HuH-7 (cell line): ENCODE results near the gene PRR15L.
"Not testable (repeated sequence)": the region's sequence is repeated elsewhere in the genome, so short reads cannot be mapped to it uniquely, and the experiment has no call there.

ENCODE experiments used
- DNase-seq: peaks from one replicate; pipeline ENCODE4 v3.0.0; 2011; ENCODE audit warnings: low spot score

Gene PRR15L

DNA sequence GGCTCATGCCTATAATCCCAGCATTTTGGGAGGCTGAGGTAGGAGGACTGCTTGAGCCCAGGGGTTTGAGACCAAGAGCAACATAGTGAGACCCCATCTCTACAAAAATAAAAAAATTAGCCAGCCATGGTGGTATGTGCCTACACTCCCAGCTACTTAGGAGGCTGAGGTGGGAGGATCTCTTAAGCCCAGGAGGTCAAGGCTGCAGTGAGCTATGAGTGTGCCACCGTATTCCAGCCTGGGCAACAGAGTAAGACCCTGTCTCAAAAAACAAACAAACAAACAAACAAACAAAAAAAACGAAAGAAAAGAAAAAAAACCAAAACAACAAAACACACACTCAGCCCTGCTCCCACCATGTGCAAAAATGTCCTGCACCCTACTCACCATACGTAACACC is 22.2 kb downstream of the PRR15L start:
- not testable (repeated sequence) for DNase-seq

DNA sequence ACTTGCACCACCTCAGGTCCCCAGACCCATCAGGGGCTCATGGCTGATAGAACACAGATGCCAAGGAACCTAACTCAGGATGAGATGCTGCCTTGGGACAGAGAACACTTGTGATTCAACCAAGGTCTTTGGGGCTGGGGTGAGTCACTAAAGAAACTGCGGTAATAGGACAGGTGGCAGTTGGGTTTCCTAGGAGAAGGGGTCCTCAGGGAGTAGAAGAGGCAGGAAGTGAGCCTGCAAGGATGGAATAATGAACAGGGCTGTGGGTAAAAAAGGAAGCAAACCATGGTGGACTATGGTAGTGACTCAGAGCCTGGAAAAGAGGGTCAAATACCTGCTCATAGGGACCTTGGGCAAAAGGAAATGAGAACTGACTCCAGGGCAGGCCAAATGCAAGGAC is 22.8 kb downstream of the PRR15L start:
- no peak for DNase-seq

DNA sequence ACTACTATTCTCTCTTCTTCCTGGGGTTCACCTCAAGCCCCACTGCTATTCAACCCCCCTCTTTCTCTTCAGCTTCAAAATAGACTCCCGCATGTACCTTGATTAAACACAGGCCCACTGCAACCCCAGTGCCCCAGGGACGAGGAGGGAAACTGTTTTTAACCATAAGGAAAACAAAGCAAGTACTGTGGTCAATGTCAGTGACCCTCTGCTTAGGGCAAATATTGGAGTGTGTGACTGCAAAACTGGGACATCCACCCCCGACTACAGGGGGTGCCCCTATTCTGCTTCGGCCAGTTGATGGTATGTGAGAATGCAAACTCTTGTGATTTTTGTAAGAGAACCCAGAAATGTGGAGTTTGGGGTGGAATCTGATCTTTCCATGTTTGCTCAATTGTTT is 25.8 kb downstream of the PRR15L start:
- no peak for DNase-seq

DNA sequence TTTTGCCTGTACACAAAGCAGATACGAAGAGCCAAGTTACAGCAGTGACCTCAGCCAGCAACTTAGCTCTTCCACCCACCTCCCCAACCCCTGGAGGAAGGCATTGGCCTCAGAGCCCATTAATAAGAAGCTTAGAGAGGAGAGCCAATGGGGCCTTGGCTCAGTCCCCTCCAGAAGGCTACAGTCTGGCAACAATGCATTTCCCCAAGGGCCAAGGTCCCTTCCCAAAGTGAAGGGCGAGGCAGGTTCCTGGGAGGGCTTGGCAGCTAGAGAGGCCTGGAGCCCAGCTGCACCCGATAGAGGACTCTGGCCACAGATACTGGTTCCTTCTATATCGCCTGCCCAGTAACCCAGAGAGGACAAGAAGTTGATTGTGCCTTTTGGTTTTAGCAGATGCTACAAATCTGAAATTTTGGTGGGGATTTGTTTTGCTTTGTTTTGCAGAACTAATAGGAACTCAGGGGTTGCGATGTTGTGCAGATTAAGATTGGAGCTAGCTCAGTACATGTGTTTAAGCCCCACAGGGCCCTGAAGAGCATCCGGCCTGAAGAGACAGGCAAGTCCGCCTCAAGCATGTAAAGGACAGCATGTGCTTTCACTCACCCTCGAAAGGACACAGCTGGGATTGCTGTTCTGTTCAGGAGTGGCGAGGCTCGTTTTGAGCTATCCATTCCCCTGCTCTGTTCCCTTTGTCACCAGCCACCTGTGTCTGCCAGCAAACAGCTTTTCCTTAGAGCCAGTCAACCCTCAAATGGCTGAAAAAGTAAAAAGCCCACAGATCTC is 28.3 kb downstream of the PRR15L start:
- no peak for DNase-seq

DNA sequence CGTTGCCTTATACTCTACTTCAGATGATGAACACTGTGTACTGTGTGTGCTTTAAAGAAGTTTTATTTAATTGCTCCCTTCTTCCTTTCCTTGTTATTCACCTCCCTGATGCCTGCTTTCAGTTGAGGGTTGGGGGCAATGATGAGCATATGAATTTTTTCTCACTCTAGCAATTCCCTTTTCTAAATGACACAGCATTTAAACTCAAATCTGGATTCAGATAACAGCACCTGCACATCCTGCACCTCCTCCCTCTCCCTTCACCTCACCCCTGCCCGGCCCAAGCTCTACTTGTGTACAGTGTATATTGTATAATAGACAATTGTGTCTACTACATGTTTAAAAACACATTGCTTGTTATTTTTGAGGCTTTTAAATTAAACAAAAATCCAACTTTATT is 29.3 kb downstream of the PRR15L start:
- DNase-seq, result no peak

DNA sequence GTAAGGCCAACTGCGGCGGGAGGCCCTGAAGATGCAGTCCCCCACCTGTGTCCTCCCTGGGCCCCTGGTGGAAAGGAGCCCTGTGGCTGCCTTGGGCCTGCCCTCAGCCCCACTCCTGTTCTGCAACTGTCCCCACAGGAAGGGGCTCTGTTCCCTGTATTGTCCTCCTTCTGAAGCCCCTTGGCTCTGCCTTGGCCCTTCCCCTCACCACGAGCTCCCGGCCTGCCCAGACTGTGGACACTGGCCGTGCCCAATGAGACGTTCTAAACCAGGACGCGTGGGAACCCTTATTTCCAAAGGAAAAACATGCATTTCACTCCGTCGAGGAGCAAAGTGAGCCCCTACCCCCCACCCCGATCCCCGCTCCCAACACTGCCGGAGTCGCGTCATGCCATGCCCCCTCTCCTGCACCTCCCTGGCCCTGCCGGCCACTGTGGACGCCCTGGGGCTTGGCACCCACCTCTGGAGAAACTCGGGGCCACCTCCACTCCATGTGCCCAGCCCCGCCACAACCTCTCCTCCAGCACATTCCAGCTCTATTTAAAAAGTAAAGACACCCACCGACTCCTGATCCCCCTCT is 29.8 kb downstream of the PRR15L start:
- no peak for DNase-seq

DNA sequence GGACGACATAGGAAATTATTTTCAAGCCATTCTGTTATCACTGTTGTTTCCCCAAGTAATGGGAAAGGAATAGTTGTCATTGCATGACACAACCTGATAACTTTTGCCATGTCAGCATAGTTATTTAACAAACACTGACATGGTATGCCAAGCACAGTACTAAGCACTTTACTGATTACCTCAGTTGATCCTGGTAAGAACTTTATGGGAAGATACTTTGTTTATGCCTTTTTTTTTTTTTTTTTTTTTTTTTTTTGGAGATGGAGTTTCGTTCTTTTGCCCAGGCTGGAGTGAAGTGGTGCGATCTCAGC is 32.0 kb downstream of the PRR15L start:
- DNase-seq, result no peak

DNA sequence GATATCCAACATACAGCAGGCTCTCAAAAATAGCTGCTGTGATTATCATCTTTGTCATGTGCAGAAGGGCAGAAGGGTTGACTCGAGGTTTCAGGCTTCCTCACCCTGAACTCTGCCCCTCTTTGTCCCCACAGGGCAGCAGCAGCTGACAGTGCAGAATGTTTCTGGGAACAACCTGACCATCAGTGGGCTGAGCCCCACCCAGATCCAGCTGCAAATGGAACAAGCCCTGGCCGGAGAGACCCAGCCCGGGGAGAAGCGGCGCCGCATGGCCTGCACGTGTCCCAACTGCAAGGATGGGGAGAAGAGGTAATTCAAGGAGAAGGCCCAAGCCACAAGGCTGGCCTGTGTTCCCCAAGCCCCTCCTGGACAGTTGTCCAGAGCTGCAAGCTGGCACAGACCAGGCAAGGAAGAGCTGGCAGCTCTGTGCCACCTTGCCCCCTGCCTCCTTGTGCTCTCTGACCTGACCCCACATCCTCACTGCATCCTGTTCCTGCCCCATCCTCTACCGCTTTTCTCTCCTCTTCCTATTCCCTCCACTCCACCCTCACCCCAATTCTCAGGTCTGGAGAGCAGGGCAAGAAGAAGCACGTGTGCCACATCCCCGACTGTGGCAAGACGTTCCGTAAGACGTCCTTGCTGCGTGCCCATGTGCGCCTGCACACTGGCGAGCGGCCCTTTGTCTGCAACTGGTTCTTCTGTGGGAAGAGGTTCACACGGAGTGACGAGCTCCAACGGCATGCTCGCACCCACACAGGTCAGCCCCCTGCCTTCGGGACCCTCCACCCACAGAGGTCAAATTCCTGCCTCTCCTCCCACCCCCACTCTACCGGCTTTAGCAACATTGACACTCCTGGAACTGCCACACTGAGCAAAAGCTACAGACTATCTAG is 32.7 kb downstream of the PRR15L start:
- no peak for DNase-seq

DNA sequence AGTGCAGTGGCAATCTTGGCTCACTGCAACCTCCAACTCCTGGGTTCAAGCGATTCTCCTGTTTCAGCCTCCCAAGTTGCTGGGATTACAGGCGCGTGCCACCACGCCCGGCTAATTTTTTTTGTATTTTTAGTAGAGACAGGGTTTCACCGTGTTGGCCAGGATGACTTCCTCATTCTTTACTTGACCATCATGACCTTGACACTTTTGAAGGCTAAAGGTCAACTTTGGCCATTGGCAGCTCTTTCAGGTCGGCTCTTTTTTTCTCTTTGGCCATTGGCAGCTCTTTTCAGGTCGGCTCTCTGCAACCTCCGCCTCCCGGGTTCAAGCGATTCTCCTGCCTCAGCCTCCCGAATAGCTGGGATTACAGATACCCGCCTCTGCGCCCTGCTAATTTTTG is 37.8 kb downstream of the PRR15L start:
- DNase-seq, result not testable (repeated sequence)

DNA sequence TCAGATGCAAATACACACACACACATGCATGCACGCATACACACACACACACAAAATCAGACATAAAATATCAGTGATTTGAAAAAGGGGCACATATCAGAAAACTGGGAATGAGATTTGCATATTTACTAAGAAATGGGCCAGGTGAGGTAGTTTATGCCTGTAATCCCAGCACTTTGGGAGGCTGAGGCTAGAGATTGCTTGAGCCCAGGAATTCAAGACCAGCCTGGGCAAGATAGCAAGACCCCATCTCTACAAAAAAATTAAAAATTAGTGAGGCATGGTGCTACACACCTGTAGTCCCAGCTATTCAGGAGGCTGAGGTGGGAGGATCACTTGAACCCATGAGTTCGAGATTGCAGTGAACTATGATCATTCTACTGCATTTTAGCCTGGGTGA is 38.7 kb downstream of the PRR15L start:
- DNase-seq, result no peak

DNA sequence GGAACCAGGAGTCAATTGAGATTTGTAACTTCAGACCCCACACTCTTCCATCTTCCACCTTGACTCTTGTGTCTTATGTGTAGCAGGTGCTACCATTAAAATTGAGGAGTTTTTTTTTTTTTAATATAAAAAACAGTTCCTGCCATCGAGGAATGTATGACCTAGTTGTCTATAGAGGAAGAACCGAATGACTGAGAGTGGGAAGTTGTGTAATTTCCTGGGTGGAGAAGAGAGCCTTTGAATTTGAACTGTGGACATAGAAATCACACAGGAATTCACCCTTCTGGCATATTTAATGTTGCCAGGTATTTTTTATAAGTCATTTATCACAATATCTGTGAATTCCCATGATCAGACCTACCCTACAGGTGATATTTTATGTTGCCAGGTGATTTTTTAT is 39.7 kb downstream of the PRR15L start:
- no peak for DNase-seq

DNA sequence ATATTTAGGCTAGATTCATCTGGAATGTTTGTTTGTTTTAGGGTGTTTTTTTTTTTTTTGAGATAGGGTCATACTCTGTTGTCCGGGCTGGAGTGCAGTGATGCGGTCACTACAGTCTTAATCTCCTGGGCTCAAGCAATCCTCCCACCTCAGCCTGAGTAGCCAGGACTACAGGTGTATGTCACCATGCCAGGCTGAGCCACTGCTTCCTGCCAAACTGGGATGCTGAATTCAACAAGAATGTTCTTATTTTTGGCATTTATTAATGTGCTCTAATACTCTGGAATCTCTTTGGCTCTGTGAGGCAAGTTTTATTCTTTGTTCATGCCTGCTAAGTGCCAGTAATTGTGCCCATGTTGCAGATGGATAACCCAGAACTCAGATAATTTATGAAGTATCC is 40.1 kb downstream of the PRR15L start:
- DNase-seq, result no peak

DNA sequence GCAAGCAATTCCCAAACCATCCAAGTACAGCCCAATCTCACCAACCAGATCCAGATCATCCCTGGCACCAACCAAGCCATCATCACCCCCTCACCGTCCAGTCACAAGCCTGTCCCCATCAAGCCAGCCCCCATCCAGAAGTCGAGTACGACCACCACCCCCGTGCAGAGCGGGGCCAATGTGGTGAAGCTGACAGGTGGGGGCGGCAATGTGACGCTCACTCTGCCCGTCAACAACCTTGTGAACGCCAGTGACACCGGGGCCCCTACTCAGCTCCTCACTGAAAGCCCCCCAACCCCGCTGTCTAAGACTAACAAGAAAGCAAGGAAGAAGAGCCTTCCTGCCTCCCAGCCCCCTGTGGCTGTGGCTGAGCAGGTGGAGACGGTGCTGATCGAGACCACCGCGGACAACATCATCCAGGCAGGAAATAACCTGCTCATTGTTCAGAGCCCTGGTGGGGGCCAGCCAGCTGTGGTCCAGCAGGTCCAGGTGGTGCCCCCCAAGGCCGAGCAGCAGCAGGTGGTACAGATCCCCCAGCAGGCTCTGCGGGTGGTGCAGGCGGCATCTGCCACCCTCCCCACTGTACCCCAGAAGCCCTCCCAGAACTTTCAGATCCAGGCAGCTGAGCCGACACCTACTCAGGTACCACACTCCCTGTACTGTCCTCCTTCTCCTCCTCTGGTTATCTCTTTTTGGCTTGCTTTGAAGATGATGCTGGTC is 41.0 kb downstream of the PRR15L start:
- no peak for DNase-seq

DNA sequence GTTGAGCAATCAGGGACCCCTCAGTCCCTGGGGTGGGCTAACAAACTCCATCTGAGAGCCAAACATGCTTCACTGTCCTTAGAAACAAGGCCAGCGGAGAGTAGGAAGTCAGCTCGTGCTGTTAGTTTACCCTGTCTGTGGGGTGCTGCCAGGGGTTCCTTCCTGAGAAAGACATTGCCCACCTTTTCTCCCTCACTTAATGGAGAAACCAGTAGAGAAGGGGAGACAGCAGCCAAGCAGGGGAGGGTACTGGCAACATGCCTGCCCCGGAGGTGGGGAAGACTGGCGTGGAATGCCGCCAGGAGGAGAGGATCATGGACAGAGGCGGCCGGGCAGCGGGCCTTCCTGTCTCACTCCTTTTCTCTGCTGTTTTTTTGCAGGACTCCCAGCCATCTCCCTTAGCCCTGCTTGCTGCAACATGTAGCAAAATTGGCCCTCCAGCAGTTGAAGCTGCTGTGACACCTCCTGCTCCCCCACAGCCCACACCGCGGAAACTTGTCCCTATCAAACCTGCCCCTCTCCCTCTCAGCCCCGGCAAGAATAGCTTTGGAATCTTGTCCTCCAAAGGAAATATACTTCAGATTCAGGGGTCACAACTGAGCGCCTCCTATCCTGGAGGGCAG is 41.8 kb downstream of the PRR15L start:
- DNase-seq, result no peak

DNA sequence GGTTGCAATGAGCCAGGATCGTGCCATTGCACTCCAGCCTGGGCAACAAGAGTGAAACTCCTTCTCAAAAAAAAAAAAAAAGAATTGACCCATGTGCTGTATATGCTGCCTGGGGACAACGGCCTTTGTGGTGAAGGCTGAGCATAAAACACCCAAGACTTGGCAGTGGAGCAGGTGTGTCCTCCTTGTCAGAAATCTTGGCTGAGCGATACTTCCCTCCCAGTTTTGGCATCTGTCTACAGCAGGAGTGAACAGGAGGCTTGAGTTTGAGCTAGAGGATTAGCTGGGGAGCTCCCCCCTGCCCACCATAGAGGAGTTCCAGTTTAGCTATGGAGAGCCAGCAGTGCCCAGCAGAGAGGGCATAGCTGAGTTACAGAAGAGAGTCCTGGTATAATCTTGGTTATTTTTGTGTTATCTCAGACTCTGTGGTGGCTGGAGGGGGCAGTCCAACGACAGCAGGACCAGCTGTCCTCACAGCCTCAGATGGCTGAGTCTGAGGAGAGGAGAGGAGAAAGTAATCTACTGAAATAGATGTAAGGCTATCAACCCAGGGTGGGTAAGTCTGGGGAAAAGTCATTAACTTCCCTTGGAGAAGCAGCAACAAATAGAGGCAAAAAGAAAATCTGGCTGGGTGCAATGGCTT is 43.3 kb downstream of the PRR15L start:
- no peak for DNase-seq

DNA sequence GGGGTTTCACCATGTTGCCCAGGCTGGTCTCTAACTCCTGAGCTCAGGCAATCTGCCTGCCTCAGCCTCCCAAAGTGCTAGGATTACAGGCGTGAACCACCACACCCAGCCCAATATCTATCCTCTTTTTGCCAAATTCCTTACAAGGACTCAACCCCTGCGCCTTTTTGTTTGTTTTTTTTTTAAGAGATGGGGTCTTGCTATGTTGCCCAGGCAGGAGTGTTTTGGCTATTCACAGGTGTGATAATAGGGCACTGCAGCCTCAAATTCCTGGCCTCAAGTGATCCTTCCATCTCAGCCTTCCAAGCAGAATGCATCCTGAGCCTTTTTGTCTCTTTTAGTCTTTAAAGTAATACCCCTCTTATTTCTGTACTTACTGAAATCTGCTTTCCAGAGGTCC is 44.6 kb downstream of the PRR15L start:
- DNase-seq, result no peak

DNA sequence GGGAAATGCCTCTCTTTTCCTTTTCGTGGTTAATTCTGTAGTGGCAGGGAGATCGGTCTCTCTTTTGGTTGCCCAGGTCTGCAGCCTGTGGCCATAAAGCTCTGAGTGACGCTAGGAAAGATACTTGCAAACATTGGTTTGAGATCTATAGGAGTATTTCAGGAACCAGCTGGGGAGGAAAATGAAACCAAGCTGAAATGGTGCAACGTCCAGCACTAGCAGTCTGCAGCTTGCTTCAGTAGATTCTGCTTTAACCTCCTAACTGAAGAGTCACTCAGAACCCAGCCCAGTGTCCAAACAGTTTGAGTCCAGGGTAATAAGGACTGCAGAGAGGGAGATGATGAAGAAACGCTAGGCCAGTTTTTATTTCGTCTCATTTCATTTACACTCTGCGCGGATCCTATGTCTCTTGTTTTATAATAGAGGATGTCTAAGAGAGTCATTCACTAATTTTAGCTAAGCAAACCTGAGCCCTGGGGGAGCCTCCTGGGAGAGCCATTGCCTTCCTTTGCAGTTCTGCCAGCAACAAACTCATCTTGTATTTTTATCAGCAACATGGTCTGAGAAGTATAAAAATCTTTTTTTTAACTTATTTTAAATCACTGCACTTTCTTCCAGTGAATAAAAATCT is 49.6 kb downstream of the PRR15L start:
- DNase-seq, result no peak

DNA sequence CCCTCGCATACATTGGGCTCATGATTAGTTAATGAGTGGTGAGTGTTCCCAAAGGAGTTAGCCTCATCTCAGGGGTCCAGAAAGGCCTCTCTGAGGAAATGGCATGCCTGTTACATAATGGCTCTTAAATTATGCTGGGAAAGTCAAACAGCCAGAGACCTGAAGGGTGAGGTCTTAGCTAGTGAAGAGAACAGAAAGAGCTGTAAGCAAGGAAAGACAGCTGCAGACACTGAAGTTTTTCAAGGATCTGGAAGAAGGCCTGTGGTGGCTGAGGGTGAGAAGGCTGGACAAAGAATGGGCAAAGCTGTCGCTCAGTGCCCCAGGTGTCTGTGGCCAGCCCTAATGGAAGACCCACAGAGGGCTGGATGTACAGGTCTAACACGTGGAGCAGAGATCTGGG is 51.2 kb downstream of the PRR15L start:
- no peak for DNase-seq

DNA sequence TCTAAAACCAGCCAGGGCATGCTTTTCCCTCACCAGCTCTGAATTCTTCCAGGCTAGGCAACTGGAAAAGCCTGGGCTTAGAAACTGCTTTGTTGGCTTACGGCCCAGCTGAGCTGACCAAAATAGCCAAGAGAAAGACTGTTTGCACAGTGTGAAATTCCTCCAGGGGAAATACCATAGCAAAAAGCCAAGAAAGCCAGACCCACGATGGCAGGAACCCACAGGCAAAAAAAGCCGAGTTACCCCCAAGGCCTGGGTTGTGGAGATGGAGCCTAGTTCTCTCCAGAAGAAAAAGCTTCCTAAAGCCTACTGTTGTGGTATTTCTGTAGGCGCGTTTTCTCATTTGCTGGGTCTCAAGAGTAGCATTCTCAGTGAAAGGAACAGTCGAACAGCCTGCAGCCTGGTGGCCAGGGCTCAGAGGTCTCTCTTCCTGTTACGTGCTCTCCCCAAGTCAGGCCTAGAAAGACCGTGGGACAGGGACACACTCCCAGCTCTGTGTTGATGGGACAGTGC is 52.4 kb downstream of the PRR15L start:
- no peak for DNase-seq

DNA sequence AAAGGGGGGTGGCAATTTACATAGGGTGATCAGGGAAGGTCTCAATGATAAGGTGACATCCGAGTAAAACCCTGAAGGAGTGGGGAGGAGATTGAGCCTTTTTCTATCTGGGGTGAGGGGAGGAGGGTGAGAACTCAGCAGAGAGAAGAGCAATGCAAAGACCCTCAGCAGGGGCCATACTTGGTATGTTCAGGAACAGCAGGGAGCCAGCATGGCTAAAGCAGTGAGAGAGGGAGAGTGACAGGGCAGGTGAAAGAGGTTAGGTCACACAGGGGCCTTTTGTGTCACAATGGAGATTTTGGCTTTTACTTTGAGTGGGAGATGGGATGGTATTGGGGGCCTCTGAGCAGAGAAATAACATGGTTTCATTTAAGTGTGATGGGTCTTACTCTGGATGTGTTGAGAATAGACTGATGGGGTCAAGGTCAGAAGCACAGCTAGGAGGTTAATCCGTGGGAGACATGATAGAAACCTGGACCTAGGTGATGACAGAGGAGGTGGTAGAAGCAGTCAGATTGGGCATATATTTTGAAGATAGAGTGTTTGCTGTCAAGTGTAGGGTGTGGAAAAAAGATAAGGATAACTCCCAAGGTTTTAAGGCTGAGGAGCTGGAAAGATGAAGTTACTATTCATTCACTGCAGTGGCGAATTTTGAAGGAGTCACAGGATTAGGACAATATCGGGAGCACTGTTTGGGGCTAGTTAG is 55.5 kb downstream of the PRR15L start:
- DNase-seq, result no peak
